B cell (primary cell): Measurements from ENCODE around the gene MS4A3.

Source experiments
- CTCF ChIP-seq: fragments of 200-600 bp; IDR thresholded peaks from one replicate; pipeline ENCODE4 v1.8.0; 2022; ENCODE audit warnings: antibody characterized with exemption, mild to moderate bottlenecking
- EZH2 ChIP-seq: IDR thresholded peaks from 2 replicates; pipeline ENCODE4 v1.6.1; 2012; ENCODE audit warnings: borderline replicate concordance, low read depth, mild to moderate bottlenecking, moderate library complexity, low read length; ENCODE audit not compliant: insufficient read depth, poor library complexity, severe bottlenecking

GRCh38 chr11:60069450-60069849 is 13.0 kb downstream of the MS4A3 start:
- TF ChIP-seq CTCF, result no peak
- TF ChIP-seq EZH2, result no peak
